Measurements from ENCODE around the gene TMEM175. TPM values are rescaled to one million over a fixed set of nuclear protein-coding genes. Genes with fewer than 3 reads are reported as not detected.

Gene TMEM175
- total RNA-seq, 3 donors from 2014 or later = 30.1 to 39.0 (median 37.5) TPM

DNA sequence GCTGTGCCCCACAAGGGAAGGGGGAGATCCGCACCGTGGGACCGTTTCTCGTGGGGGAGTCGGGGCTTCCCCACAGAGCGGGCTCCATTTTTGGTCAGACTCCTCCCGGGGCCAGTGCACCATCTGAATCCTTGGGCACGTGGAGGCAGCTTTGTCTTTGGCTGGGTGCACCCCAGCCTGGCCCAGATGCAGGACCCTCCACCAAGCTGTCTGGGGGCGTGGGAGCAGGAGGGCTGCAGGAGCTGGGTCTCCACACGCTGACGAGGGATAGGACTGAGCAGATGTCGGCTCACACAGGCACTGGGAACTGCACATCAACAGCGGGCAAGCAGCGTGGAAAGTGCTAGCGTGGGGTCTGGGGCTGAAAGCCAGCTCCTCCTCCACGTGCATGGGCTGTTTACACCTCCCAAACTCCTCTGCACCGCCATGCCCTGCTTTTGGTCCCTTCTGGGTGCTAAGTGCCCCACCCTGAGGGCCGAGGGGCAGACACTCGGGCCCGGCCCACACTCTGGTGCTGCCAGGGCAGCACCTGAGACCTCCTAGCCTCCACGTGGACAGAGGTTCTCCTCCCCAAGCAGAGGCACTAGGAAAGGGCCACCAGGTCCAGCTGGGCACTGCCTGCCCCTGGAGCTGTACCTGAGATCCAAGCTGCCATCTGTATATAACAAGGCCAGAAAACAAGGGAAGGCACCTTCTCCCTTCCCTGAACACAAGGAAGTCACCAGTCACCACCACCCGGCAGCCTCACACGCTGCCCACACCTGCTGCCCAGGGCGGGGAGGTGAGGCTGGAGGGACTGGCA is 27.3 kb downstream of the TMEM175 start:
- intact Hi-C loops (cut with DNase I, micrococcal nuclease) = no loop called here
- DNase-seq = peak in 2 of 3 donors; percentile 24 to 42
- Histone ChIP-seq H3K9me3 (no peaks in the 10 kb centered on the region), H3K36me3 (ENCODE audit: low read depth) (no peaks in the 10 kb centered on the region), H3K4me1 (ENCODE audit: low read depth) (peaks cover 6% of the 10 kb centered on the region), H3K4me3 (no peak overlapping the region)
- TF ChIP-seq, protein P1, sequence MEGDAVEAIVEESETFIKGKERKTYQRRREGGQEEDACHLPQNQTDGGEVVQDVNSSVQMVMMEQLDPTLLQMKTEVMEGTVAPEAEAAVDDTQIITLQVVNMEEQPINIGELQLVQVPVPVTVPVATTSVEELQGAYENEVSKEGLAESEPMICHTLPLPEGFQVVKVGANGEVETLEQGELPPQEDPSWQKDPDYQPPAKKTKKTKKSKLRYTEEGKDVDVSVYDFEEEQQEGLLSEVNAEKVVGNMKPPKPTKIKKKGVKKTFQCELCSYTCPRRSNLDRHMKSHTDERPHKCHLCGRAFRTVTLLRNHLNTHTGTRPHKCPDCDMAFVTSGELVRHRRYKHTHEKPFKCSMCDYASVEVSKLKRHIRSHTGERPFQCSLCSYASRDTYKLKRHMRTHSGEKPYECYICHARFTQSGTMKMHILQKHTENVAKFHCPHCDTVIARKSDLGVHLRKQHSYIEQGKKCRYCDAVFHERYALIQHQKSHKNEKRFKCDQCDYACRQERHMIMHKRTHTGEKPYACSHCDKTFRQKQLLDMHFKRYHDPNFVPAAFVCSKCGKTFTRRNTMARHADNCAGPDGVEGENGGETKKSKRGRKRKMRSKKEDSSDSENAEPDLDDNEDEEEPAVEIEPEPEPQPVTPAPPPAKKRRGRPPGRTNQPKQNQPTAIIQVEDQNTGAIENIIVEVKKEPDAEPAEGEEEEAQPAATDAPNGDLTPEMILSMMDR (IDR thresholded peaks at IDR 0.05) = no peak
- no peak for ATAC-seq

- TF ChIP-seq, protein P1 (IDR thresholded peaks at IDR 0.05) = no peak
- intact Hi-C loops (cut with DNase I, micrococcal nuclease) = no loop called here
- H3K9me3 ChIP-seq = no peaks in the 10 kb centered on the region
- DNase-seq = peak in 2 of 3 donors; percentile 23 to 46
- H3K36me3 ChIP-seq (ENCODE audit: low read depth) = no peaks in the 10 kb centered on the region
- H3K4me3 ChIP-seq = no peak overlapping the region
- peaks cover 6% of the 10 kb centered on the region for H3K4me1 ChIP-seq (ENCODE audit: low read depth)
- ATAC-seq = no peak
Observed at GRCh38 chr4:960140-960635, 27.9 kb downstream of the TMEM175 start.

DNA sequence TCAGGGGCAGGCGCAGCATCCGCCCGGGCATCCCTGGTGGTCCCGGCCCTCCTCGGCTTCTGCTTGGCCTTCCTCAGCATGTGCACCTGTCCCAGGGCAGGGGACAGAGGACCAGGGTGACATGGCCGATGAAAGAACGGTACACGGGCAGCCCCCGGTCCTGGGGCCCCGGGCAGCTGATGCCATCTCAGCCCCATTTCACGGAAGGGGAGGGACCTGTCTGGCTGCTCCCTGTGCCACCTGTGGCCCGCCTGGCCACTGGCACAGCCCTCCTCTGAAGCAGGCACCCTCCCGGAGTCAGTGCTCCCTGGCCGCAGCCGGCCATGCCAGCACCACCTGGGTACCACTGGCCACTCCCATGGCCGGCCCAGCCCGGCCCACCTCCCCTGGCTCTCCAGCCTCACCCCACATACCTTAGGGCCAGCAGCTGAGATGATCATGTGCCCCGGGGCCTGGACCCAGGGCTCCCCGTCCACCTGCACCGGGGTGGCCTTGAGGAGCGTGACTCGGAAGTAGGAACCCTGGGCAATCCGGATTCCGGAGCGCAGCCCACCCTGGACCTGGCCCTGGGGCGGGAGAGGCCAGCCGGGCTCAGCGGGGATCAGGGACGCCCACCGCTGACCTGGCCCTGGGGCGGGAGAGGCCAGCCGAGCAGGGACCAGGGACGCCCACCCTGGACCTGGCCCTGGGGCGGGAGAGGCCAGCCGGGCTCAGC is 28.5 kb downstream of the TMEM175 start:
- TF ChIP-seq, protein P1 (IDR thresholded peaks at IDR 0.05) = no peak
- DNase-seq (peak in 2 of 3 donors; percentile 35 to 52), ATAC-seq (no peak)
- Histone ChIP-seq H3K36me3 (ENCODE audit: low read depth) (no peaks in the 10 kb centered on the region), H3K4me3 (no peak overlapping the region), H3K4me1 (ENCODE audit: low read depth) (peaks cover 6% of the 10 kb centered on the region), H3K9me3 (no peaks in the 10 kb centered on the region)
- intact Hi-C loops (cut with DNase I, micrococcal nuclease) = no loop called here

DNA sequence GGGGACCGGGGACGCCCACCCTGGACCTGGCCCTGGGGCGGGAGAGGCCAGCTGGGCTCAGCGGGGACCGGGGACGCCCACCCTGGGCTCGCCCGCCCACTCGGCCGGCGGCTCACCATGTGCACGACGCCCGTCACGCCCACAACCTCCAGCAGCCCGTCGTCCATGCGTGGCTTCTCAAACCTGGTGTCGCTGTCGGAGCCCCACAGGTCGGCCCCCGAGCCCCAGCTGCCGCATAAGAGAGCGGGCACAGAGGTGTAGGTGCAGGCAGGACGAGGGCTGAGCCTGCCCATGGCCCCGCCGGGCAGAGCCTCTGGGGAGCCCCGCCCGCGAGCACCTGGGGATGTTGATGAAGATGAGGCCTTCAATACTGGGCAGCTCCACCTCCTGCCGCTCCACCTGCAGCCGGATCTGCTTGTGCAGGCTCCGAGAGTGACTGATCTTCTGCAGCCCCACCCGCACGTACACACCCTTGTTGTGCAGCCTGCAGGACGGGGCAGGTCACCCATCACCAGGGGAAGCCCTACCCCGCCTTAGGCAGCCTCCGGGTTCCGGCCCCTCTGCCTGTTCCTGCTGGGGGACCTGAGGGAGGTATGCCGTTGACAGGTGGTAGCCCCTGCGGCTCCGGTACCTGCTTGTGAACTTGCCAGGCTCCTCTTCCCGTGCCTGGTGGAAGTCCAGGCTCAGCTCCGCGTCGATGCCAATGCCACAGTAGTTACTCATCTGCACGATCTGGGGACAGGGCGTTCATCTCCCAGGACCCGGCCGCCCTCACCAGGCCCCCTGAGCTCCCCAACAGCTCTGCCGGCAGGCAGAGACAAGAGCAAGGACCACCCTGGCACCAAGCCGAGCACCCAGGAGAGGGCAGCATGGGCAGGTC is 29.3 kb downstream of the TMEM175 start:
- intact Hi-C loops (cut with DNase I, micrococcal nuclease) = no loop called here
- no peaks in the 10 kb centered on the region for H3K36me3 ChIP-seq (ENCODE audit: low read depth)

More for the DNA sequence above, 29.3 kb downstream of the TMEM175 start:
- peak; percentile 76 to 85 (median 78) for DNase-seq
- Histone ChIP-seq H3K9me3 (no peaks in the 10 kb centered on the region), H3K4me3 (no peak overlapping the region), H3K4me1 (ENCODE audit: low read depth) (peaks cover 6% of the 10 kb centered on the region)
- peak; percentile 73 for ATAC-seq
- TF ChIP-seq, protein P1 (IDR thresholded peaks at IDR 0.05) = no peak

Data from mucosa of descending colon (tissue), 3 donors.